ENCODE data around the gene RPS6KA2.

GRCh38 chr6:166439366-166440091 lies 187.5 kb downstream of the RPS6KA2 start:
- TF ChIP-seq CTCF (conservative IDR thresholded peaks at IDR 0.05) (no peak), EZH2 (IDR thresholded peaks at IDR 0.05; ENCODE audit: low read depth) (no peak)
